ENCODE data around the gene DMRT2.

DNA sequence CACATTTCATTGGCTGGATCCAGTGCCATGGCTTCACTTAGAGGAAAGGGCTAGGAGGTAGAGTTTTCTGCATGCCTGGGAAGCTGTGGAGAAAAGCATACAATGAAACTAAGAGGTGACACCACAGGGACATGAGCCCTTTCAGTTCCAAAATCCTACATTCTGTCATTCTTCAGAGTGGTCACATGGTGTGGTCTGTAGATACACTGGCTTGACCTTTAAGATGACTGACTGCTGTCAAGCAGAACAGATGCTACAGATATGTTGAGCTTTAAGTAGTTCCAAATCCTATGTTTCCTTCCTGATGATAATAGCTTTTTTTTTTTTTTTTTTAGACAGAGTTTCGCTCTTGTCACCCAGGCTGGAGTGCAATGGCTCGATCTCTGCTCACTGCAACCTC lies 47.5 kb upstream of the DMRT2 start:
- TF ChIP-seq FOXA1 (IDR thresholded peaks at IDR 0.05) (no peak), RAD21 (IDR thresholded peaks at IDR 0.05) (no peak), GABPA (IDR thresholded peaks at IDR 0.05 in 1 of 2, conservative IDR thresholded peaks at IDR 0.05 in 1 of 2) (no peak), EGR1 (IDR thresholded peaks at IDR 0.05; ENCODE audit: low read depth in 2 of 2) (no peak), RXRA (IDR thresholded peaks at IDR 0.05) (no peak), YY1 (IDR thresholded peaks at IDR 0.05) (no peak), TAF1 (conservative IDR thresholded peaks at IDR 0.05) (no peak), JUND (IDR thresholded peaks at IDR 0.05) (no peak)
- TF ChIP-seq, protein P1, sequence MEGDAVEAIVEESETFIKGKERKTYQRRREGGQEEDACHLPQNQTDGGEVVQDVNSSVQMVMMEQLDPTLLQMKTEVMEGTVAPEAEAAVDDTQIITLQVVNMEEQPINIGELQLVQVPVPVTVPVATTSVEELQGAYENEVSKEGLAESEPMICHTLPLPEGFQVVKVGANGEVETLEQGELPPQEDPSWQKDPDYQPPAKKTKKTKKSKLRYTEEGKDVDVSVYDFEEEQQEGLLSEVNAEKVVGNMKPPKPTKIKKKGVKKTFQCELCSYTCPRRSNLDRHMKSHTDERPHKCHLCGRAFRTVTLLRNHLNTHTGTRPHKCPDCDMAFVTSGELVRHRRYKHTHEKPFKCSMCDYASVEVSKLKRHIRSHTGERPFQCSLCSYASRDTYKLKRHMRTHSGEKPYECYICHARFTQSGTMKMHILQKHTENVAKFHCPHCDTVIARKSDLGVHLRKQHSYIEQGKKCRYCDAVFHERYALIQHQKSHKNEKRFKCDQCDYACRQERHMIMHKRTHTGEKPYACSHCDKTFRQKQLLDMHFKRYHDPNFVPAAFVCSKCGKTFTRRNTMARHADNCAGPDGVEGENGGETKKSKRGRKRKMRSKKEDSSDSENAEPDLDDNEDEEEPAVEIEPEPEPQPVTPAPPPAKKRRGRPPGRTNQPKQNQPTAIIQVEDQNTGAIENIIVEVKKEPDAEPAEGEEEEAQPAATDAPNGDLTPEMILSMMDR (IDR thresholded peaks at IDR 0.05; ENCODE audit: low read depth, low read length, missing input control): no peak
- TF ChIP-seq, protein P2, sequence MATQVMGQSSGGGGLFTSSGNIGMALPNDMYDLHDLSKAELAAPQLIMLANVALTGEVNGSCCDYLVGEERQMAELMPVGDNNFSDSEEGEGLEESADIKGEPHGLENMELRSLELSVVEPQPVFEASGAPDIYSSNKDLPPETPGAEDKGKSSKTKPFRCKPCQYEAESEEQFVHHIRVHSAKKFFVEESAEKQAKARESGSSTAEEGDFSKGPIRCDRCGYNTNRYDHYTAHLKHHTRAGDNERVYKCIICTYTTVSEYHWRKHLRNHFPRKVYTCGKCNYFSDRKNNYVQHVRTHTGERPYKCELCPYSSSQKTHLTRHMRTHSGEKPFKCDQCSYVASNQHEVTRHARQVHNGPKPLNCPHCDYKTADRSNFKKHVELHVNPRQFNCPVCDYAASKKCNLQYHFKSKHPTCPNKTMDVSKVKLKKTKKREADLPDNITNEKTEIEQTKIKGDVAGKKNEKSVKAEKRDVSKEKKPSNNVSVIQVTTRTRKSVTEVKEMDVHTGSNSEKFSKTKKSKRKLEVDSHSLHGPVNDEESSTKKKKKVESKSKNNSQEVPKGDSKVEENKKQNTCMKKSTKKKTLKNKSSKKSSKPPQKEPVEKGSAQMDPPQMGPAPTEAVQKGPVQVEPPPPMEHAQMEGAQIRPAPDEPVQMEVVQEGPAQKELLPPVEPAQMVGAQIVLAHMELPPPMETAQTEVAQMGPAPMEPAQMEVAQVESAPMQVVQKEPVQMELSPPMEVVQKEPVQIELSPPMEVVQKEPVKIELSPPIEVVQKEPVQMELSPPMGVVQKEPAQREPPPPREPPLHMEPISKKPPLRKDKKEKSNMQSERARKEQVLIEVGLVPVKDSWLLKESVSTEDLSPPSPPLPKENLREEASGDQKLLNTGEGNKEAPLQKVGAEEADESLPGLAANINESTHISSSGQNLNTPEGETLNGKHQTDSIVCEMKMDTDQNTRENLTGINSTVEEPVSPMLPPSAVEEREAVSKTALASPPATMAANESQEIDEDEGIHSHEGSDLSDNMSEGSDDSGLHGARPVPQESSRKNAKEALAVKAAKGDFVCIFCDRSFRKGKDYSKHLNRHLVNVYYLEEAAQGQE (IDR thresholded peaks at IDR 0.05): no peak
